IPS-NIHi7 (cell line): ENCODE data around the gene NAALADL2.
A peak's percentile ranks its signal among the peaks of the same experiment; 100 is the strongest.
"Not testable (repeated sequence)": the region's sequence is repeated elsewhere in the genome, so short reads cannot be mapped to it uniquely, and the experiment has no call there.

Experiments used
- DNase-seq: peaks from one replicate; pipeline ENCODE4 v3.0.0; 2012; ENCODE audit warnings: mixed read lengths; ENCODE audit errors: extremely low spot score

Gene NAALADL2

DNA sequence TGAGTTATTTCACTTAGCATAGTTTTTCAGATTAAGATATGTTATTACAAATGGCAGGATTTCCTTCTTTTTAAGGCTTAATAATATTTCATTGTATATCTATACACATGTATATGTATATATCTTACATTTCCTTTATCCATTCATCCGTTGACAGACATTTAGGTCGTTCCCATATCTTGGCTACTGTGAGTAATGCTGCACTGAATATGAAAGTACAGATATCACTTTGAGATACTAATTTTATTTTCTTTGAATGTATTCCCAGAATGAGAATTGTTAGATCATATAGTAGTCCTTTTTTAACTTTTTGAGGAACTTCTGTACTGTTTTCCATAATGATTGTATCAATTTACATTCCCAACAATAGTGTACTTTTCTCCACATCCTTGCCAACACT is 270.4 kb downstream of the NAALADL2 start:
- DNase-seq: no peak

DNA sequence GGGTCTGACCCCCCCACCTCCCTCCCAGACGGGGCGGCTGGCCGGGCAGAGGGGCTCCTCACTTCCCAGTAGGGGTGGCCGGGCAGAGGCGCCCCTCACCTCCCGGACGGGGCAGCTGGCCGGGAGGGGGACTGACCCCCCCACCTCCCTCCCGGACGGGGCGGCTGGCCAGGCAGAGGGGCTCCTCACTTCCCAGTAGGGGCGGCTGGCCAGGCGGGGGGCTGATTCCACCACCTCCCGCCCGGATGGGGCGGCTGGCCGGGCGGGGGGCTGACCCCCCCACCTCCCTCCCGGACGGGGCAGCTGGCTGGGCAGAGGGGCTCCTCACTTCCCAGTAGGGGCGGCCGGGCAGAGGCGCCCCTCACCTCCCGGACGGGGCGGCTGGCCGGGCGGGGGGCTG is 272.7 kb downstream of the NAALADL2 start:
- not testable (repeated sequence) for DNase-seq

DNA sequence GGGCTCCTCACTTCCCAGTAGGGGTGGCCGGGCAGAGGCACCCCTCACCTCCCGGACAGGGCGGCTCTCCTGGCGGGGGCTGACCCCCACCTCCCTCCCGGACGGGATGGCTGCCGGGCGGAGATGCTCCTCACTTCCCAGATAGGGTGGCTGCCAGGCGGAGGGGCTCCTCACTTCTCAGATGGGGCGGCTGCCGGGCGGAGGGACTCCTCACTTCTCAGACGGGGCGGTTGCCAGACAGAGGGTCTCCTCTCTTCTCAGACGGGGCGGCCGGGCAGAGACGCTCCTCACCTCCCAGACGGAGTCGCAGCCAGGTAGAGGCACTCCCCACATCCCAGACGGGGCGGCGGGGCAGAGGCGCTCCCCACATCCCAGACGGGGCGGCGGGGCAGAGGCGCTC is 273.6 kb downstream of the NAALADL2 start:
- not testable (repeated sequence) for DNase-seq

DNA sequence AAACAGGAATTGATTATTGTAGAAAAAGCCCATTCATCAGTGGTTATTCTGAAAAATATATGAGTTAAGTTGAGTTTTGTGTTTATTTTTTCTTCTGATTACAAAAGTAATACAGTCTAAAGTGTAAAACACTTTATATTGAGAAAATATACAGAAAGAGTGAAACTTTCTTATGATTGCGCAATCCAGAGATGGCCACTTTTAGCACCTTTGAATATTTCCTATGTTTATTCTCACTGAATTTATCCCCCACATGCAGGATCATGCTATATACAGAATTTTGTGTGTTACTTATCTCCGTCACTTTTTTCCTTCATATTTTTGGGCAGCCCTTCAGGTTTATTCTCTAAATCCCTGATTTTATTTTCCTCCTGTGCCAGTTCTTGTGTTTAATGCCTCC is 285.2 kb downstream of the NAALADL2 start:
- no peak for DNase-seq

DNA sequence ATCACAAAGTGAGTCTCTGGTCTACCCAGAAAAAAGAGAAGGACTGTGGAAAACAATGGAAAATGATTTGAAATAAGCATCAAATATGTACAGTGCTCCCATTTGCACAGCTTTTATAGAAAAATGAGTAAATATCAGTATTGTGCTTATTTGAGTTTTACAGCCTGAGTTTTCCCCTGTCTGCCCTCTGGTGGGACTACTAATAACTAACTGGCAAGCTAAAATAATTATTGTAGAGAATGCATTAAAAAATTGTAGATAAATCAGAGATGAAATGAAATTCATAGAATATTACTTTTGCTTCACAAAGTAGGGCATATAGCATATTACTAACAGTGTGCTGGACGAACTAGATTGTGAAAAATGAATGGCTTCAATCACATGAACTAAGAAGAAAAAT is 287.1 kb downstream of the NAALADL2 start:
- DNase-seq: no peak

DNA sequence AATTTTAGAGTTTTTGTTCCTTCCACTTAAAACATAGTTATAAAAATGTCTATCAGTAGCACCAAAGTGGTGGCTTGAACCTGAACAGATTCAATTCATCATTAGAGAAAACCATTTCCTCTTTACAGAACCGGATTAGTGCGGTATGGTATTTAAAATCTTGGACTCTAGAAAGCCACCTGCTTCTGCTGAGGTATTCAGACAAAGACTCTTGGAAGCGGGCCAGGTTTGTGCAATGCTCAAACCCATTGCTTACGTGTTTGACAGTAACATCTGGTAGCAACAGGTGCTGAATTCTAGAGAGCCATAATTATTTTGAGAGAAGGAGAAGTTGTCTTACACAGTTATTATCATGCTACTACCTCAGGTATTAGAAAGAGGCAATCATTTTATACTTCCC is 290.5 kb downstream of the NAALADL2 start:
- no peak for DNase-seq

DNA sequence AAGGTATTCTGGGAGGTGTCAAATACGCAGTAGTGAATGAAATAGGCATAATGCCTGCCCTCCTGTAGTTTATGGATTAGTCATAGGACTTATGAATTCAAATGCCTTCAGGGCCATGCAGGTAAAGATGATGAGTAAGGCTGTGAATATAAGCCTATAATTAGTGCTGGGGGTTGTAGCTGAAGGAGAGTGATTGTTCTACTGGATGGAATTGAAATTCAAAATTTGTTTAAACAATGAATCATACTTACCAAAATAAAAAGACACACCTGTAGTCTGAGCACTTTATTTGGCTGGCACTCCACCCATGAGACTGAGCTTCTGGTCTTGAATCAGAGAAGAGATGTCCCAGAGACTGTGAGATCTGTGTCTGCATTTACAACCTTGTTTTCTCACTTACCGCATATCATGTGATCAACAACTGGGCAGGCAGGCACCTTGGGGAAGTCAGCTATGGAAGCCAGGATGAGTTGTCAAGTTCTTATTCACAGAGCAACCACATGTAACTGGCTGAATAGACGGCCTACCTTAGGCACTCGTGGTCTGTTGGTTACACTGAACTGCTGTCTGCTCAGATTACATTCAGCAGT is 291.8 kb downstream of the NAALADL2 start:
- DNase-seq: peak; percentile 9

DNA sequence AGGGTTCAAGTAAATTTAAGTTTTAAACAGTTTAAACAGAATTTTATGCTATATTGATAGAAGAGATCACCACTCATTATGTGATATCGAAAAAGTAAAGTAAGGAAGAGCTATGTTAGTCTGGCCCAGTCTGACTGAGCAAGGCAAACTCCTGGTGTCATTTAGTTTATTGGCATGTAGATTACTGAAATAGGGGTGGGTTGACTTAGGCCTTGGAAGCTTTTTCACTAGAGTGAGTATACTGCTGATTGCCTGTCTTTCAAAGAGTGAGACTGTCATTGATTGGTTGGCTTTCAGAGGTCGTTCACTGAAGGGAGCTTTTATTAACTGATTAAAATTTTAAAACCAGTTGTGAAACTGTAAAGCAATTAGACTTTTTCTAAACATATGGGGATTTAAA is 294.5 kb downstream of the NAALADL2 start:
- DNase-seq: peak; percentile 17

DNA sequence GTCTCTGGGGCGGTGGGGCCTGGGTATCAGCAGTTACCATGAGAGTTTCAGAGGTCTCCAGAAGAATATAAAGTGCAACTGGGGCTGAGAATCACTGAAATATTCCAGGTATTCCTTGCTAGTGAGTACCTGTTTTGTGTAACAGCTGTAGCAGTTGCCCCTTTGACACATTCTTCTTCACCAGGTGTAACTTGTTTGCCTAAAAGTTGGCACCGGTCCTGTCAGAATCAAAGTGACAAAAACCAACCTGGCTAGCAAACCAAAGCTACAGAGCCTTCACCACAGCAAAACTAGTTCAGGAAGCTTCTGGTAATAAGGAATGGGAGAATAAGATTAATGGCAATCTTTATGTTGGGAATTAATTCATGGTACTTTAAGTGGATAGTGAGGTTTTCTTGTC is 296.0 kb downstream of the NAALADL2 start:
- DNase-seq: no peak

DNA sequence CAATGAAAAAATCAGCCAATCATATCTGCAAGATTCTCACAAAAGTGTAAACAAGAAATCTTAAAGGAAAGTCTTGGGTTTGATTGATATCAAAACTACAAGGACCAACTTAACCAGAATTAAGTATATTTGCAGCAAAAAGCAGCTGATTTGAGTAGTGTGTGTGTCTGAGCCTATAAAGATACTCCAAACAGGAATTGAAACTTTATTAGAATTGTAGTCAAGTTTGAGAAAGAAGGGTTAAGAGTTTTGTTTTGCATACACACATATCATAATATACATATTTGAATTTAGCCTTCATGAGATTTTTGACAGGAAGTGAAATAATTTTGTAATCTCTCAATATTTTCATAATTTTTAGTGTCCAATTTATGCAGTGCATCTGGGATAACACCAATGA is 300.1 kb downstream of the NAALADL2 start:
- no peak for DNase-seq

DNA sequence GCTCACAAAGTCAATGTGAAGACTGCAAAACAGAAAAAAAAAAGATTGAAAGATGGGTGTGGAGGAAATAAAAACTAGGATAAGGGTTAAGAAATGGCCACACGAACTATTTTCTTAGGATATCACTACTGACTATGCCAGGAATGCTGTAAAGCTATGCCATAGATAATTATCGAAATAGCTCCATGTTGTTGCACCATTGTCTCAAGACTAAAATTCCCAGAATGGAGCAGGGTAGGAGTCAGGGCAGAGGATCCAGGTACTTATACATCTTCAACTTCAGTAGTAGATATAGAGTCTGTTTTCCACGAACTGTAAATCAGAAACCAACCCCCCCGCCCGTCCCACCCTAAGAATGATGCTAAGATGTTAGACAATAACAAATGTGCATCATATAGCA is 302.2 kb downstream of the NAALADL2 start:
- no peak for DNase-seq

DNA sequence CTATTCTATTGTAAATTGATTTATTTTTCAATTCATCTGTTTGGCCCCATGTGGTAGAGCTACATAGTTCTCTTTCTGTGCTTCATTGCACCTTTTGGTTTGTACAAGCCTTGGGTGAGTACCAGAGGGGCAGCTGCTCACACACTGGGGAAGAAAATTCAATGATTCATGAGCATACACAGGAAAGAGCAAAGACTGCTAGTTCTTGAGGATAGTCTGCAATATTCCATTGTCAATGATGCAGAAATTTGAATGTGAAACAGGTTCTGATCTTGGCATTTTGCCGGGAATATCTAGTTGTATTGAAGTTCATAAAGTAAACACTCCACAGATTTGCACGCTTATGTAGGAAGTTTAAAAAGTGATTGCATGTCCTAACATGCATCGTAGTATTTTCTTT is 304.6 kb downstream of the NAALADL2 start:
- no peak for DNase-seq

DNA sequence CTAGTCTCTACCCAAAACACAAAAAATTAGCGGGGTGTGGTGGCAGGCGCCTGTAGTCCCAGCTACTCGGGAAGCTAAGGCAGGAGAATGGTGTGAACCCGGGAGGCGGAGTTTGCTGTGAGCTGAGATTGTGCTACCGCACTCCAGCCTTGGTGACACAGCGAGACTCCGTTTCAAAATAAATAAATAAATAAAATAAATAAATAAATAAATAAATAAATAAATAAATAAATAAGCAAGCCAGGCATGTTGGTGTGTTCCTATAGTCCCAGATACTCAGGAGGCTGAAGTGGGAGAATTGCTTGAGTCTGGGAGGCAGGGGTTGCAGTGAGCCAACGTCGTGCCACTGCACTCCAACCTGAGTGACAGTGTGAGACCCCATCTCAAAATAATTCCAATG is 314.0 kb downstream of the NAALADL2 start:
- DNase-seq: not testable (repeated sequence)

DNA sequence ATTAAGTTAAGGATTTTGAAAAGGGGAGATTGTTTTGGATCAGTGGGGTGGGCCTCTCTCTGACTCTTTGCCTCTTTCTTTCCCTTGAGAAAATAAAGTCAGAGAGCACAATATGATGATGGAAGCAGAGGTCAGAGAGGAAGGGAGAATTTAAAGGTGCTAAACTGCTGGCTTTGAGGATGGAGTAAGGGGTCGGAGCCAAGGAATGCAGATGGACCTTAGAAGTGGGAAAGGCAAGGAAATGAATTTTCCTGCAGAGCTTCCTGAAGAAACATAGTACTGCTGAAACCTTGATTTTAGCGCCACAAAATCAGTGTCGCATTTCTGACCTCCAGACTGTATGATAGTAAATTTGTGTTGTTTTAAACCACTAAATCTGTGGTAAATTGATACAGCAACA is 317.4 kb downstream of the NAALADL2 start:
- no peak for DNase-seq

DNA sequence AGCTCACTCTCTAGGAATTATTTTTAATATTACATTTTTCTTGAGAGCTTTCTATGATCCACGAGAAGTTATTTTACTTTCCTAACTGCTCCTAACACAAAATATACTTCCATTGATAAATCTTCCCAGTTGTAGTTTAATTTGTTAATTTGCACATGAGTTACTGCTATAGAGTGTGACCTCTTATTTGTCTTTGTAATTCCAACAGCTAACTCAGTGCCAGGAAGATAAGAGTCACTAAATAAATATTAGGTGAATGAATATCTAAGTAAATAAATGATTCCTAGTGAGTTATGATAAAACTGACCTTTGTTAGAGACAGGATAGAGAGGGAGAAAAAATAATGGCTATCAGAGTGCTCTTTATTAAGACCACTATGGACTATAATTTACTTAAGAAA is 319.9 kb downstream of the NAALADL2 start:
- no peak for DNase-seq

DNA sequence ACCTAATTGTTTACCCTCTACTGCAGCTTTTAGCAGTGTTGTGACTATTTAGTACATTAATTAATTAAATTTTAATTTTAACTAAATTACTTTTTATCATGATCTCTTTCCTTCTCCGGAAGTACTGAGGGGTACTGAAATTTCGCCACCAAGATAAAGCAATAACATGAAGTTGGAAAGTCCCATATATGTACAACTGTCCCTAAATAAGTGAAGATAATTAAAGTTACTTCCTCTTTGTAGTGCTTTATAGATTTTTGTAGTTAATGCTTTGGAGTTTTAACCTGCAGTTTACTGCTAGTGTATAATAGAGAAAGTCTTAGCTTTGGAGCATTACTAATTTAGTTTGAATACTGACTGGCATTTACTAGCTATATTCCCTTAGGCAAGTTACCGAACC is 325.3 kb downstream of the NAALADL2 start:
- no peak for DNase-seq

DNA sequence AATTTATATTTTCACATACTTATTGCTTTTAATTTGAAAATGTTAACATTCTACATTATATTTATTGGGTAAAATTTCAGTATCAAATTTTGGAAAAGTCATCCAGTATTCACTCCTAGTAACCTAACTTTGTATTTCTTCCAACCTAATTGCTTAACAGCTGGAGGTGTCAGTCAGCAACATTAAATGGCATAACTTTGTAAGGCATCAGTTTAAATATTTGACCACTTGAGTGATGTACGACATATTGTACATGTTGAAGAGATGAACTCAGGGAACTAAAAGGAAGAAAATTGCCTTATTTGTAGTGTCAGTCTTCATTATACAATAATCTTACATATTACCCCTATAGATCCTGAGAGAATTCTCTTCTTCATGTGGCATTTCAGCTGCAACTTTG is 326.8 kb downstream of the NAALADL2 start:
- no peak for DNase-seq

DNA sequence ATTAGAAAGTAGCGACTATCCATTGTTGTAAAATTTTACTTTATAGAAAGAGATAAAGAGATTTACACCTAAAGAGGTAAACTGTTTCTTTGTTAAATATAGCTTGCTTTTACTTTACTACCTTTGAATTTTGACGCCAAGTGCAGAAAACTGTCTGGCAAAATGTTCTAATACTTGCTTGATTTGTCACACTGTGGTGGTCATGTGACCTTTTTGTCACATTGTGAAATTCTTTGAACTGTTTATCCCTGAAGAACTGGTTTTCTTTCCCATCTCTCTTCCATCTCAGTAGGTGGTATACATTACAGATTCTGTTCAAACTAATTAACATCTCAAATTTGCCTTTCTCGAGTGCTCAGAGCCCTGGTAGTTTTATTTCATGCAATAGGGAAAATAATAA is 327.4 kb downstream of the NAALADL2 start:
- DNase-seq: no peak

DNA sequence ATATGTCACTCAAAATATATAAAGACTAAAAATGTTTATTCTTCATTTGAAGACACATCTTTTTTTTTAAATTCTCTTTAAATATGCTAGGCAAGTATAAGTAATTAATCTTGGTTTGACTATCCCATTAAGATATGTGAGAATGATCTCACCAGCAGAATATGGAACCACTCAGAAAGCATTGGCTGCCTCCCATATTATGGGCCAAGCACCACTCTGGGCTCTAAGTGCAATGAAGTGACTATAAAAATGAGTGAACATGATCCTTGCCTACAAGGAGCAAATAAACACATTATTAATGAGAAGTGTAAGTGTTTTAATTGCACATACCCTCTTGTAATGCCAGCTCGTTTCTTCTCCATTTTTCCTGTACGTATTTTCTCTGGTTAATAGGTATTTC is 328.5 kb downstream of the NAALADL2 start:
- DNase-seq: no peak

DNA sequence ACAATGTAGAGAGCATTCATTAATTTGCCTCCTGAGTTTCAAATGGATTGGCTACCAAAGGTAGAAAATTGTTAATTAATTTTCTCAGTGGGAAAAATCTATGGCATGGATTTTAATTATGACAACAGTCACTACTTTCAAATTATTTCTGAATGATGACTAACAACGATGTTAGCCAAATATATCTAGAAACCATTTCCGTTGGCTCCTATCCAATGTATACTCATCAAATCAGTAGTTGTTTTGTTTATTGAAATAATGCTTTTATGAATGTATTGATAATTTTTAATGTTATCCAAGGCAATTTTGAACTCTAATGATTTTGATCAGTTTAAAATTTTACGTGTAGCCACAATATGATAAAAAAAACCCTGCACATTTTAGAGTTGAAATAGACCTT is 333.4 kb downstream of the NAALADL2 start:
- DNase-seq: no peak

DNA sequence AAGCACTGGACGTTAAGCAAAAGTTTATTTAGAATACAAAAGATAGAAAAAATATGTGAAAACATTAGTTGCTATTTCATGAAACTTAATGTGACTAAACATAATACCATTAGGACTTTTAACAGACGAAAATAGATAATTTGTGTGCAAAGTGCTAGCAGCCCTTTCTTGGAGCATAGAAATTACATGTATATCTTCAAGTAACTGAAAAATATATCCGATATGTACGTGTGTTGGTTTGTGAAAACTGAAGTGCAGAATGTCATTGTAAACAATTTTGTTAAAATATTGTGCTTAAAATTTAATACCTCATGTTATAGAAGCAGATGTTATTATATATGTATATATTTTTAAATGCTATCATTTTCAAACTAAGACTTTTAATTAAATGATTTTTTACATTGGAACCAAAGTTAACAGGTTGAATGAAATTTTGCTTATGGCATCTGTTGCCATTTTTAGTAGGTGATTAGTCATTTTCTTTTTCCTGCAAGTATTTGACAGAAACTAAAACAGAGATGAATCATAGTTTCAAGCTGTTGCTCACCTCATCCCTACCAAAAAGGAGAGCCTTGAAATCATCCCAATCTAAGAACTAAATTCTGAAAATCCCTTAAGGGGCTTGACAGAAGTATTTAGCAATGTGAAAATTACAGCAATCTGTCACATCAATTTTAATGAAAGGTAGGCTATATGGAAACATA is 334.8 kb downstream of the NAALADL2 start:
- no peak for DNase-seq

DNA sequence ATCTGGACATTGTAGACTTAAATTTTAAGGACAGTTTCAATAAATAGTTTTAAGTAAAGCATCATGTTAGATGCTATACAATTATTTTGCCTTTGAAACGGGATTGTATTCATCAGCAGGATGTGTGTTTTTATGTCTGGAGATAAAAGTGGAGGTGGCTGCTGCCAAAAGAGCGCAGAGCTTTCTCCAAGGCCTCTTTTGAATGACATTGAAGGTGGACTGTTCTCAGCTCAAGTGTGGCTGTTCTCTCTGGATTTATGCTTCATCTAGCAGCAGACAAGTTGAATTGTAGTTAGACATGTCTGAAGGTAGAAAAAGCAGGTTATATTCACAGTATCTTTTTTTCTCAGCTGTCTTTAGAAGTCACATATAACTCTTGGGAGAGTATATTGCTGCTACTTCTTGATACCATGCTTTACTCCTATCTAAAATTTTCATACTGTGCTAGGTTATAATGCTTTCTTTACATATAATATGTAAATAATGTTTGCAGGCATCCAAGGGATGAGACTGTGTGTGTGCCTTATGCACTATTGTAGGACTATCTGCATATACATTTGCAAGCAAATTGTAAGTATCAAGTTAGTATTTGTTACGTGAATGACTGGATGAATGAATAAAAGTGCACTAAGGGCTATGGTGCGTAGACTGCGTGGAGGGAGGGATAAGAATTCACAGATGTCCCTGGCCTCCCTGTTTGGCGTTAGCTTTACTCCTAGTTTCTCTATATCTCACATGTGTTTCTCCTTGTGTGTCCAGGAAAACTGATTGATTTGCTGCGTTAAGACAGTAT is 340.1 kb downstream of the NAALADL2 start:
- no peak for DNase-seq

DNA sequence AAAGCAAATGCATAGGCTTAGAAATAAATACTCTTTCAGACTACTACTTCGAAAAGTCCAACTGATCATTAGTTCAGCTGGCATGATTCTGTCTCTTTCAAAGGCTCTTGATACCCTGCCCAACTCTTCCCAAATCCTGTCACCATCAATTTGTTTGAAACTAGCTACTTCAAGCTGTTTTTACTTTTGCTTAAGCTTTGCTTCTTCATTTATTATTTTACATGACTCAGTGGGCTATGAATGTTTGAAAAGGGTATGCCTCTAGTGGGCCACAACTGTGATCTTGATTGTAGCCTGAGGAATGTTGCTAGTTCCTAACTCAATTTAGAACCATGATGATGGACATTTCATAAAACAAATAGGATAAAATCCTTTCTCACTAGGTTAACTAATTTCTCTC is 340.8 kb downstream of the NAALADL2 start:
- DNase-seq: no peak
